Activated gamma-delta T cell treated with Interleukin-2 at 50 U/mL for 16 hours (primary cell): ENCODE measurements around the gene RAB40B.

Experiments used
- DNase-seq: peaks from one replicate; pipeline ENCODE4 v3.0.0-alpha.2; 2020

Gene RAB40B

DNA sequence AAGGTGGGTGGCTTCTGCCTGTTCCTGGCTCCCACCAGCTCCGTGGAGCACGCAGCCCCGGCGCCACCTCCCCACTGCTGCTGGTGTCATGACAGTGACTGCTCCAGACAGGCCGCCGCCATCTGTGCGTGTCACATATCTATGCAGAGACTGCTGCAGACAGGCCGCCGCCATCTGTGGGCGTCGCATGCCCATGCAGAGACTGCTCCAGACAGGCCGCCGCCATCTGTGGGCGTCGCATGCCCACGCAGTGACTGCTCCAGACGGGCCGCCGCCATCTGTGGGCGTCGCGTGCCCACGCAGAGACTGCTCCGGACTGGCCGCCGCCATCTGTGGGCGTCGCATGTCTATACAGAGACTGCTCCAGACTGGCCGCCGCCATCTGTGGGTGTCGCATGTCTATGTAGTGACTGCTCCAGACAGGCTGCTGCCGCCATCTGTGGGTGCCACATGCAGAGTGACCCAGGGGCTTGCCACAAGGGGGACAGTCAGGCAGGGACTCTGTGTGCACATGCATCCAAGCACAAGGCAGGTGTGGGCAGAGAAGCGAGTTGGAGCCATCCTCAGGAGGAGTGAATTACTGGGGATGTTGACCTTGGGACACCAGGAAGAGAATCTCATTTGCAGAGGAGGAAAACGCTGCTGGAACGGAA lies 14.7 kb upstream of the RAB40B start:
- no peak for DNase-seq

DNA sequence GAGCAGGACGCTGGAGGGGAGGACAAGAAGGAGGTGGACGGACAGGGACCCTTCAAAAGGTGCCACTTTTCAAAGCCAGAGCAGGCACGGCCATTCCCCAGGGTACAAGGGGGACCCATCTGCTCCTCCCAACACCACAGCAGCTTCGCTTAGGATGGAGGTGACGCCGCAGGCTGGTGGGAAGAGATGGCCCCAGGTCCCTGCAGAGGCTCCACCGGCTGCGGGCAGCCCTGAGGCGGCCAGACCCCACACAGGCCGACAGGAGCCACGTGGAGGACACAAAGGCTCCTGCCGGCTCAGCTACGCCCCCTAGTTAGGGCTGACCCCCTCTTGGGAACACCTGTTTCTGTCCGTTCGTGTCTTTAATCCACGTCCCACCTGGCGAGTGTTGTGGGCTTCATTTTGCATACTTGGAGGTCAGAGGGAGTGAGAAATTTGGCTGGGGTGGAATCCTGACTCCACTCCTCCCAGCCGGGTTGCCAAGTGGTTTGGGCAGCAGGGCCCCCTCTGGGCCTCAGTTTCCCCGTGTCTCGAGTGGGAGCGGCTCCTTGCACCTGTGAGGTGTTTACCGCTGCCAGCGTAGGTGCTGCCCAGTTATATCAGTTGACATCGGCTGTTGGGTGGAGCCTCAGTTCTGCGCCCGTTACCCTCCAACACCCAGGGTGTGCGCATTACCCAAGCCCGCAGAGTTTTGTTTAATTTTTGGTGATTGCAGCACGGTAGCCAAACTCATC lies 12.2 kb upstream of the RAB40B start:
- no peak for DNase-seq

DNA sequence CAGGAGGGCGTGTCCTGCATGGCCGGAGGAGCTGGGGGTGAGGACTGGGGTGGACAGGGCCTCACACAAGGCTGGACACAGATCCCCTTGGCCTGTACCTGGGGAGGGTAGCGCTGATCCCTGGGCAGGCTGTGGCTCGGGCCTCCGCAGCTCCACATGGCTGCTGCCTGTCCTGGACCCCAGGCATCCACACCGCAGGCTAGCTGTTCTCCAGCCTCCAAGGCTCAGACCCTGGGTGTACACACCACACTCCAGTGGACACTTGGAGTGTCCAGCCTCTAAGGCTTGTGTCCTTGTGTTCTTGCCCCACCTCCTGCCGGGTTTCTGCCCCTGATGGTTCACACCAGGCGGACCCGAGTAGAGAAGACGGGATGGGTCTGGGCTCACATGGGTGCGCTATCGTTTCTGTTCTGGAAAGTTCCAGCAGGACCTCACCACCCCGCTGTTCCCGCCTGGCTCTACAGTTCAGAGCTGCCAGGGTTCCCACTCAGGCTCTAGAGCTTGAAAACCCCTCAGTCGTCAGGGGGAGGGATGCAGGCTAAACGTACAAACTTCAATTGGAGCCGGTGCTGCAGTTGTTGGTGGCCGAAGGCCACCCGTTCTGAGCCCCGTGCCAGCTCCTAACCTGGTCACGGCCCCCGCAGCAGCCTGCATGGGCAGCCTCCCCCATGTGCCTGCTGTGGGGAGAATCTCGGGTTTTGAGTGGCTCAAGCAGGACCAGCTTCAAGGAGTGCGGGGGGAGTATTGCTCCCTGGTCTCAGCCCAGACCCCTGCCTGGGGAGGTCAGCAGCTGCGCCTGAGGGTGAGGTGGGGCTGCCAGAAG lies 11.4 kb upstream of the RAB40B start:
- no peak for DNase-seq

DNA sequence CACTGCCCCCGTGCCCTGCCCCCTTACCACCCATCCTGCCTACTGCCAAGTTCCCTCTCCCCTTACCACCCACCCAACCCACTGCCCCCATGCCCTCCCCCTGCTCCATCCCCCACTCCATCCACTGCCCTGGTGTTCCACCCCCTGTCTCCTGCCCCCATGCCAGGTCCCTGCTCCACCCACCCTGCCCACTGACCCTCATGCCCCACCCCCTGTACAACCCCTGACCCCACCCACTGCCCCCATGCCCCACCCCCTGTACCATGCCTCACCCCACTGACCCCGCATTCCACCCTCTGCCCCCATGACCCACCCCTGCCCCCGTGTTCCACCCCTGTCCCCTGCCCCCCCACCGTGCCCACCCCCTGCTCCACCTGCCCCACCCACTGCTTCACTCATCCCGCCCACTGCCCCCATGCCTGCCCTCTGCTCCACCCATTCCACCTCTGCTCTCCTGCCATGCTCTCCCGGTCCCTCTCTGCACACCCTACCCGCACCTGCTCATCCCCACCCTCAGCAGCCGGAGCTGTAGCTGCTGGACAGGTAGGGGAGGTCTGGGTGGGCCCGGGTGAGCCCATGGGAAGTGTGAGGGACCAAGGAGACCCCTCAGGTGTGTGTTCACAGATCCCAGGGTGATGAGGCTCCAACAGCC lies 10.7 kb upstream of the RAB40B start:
- DNase-seq, result no peak

DNA sequence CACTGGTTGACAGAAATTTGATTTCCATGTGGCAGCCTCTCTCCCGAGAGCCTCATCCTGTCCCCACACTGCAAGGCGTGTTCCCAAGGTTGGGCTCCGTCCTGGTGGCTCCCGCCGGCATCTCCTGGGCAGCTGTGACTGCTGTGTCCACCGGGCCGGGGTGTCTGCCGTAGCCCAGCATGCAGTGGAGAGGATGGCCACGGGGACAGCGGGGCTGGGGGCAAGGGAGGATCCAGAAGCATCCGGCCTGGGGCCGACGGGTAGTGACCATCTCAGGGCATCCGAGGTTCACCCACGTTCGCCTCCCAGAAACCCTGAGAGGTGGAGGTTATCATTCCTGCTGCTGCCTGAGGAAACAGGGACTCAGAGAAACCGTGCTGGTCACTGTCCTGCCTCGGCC lies 7.3 kb upstream of the RAB40B start:
- no peak for DNase-seq

DNA sequence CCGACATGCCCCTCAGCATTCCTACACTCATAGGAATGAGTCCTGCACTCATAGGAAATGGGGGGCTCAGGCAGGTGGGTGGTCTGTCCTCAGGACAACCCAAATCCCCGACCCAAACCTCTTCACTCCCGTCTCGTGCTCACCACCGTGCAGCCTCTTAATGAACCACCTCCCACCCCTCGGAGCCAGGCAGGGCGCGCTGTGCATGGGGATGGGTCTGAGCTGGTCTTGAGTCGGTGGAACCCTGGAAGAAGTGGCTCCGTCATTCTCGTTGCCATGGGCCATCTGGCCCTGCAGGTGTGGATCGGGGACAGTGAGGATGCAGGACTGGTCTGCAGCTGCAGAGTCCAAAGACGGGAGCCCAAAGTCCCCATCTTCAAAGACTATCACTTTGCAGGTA lies 6.4 kb upstream of the RAB40B start:
- no peak for DNase-seq

DNA sequence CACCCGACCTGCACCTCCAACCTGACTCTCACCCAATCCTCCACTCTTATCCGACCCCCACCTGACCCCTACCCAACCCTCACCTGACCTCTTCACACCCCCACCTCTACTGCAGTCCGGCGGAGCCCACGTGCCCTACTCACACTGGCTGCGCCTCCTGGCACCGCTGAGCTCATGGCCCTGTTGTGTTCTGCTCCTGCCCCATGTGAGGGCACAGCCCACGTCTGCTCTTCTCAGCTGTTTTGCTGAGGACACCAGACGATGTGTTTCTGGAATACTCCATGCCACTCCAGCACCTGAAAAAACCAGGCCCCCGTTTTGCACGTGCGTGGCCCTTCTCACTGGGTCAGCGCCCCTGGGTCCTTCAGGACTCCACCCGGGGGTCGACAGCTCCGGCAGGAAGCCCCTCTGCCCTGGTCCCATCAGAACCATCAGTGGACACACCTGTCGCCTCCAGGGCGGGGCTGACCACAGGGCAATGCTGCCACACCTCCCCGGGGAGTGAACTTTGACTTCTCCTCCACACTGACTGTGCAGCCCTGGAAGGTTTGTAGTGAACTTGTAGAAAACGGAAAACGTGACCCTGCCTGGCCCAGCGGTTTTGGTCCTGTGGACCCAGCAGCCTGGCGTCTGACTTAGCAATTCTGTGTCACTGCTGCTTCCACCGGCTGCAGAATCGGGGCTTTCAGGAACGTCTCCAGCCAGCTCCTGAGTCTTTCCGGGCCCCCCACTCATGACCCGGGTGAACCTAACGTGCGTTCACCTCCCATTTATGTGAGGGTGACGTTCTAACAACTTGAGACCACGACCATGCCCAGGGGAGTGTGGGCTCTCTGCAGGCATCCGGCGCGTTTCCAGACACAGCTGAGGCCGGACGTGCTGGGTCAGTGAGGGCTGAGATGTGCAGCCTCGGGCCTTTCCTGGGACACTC lies 5.7 kb upstream of the RAB40B start:
- DNase-seq, result no peak

DNA sequence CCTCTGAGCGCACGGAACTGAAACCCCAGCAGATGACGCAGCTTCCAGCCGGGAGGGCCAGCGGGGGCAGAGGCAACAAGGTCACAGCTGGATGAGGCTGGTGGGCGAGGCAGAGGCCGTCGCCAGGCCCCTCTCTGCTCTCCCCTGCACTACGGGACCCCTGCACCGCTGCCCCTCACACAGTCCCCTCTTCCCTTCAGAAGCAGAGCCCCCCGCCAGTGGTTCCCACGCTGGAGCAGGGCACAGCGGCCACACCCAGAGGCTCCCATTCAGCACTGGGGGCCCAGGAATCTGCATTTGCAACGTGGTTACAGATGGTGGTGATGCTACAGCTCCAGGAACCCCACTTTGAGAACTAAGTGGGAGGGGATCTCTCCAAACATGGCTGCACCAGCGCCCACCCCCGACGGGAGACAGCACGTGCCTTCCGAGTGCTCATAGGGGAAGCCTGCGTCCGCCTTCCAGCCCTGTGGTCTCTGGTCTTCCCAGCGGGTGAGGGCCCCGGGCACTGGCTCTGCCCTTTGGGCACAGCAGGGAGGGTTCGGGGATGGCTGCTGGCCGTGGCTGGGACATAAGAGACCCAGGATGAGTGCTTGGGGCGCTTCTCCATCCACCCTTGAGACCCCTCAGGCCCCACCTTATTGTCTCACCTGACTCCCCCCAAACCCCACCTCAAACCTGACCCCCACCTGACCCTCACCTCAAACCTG lies 4.7 kb upstream of the RAB40B start:
- no peak for DNase-seq

DNA sequence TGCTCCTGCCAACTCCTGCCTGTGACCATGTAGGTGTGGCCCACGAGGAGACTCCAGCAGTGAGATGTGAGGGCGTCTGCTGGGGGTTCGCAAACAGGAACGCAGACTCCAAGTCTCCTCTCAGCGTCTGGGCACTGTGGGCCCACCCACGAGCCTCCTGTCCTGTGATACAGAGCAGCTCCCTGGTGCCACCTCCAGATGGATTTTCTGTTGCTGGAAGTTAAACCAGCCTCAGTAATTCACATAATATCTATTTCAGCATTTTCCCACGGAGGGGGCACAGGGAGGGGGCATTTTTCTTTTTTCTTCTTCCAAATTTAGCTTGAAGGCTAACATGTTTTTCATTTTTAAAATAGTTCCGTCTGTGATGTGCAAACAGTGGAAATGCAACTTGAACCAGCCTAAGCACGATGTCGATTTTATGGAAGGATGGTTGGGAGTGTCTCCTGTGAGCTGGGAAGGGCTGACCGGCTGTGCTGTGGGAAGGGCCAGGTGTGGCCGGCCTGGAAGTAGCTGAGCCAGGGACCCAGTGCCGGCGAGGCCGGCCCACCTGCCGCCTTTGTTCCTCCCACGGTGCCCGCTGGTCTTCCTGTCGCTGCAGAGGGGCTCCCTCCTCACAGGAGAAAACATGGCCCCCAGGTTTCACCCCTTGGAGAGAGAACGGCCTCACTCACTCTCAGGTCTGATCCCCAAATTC lies 3.9 kb upstream of the RAB40B start:
- no peak for DNase-seq

DNA sequence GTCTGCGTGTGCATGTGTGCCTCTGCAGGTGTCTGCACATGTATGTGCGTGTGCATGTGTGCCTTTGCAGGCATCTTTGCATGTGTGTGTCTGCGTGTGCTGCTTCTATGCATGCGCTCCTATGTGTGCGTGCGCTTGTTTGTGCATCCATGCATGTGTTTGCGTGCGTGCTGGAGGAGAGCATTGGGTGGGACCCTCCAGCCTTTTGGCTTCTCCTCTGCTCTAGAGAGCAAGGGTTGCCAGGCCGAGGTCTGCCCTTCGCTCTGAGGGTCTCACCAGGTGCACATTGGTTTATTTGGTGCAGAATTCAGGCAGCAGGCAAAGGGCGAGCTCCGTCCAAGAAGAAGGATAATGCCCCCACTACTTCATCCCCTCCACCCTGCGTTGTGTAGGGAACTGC lies 1.1 kb upstream of the RAB40B start:
- DNase-seq, result no peak

DNA sequence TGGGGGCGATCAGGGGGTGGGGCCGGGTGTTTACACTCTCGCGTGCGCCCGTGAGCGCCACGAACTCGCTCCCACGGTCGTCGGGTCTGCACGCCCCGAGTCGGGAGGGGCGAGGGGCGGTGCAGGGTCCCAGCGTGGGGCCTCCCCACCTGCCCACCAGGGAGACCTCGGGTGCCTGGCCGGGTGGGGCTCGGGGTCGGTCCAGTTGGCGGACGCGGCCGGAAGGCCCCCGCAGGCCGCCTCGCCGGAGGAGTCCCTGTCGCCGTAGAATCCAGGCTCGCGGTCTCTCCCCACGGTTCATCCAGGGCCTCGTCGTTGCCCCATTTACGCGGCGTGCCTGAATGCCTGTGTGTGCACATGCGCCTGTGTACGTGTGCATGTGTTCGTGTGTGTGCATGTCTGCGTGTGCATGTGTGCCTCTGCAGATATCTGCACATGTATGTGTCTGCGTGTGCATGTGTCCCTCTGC lies 510 bp upstream of the RAB40B start:
- no peak for DNase-seq

DNA sequence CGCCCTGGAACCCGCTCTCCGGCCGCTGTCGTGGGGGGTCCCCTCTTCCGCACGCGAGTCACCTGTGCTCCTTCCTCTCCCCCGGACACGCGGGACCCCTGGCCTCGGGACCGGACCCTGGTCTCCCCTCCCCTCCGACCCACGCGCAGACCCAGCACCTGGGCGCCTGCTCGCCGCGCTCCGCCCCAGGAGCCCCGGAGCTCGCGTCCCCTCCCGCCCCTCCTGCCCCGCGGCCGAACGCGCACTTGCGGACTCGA lies 762 bp downstream of the RAB40B start:
- DNase-seq, result no peak

DNA sequence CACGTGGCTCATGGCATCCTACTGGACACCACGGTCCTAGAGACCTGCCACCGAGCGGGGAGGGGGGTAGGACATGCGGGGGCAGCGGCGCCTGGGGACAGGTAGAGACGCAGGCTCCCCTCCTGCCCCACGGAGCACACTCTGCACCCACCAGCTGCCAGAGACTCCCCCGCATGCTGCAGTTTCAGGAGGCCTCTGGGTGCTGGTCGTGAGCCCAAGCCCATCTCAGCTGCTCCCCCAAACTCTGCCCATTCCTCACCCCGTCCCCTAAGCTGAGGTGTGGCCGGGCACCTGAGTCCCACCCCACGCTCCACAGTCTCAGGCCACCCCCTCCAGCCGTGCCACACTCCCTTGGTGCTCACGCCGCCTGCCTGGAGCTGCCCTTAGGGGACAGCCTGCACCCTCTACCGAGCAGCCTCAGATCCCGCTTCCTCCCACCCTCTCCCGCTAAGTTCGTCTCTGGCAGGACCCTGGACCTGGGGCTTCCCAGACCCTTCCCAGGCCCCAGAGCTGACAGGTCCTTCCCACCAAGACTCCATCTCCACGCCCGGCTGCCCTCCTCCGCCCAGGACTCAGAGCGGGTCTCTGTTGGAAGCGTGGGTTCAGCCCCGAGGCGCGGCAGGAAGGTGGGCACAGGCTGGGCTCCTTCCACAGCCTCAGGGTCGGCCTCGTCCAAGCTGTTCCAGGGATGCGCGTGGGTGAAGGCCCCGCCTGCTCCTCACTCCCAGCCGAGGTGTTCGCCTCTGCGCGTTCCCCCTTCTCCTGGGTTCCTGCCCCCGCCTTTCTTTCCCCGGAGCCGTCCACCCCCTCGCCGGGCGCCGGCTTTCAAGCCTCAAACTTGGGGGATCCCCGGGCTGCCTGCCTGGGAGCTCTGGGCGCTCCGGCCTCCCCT lies 1.3 kb downstream of the RAB40B start:
- no peak for DNase-seq

DNA sequence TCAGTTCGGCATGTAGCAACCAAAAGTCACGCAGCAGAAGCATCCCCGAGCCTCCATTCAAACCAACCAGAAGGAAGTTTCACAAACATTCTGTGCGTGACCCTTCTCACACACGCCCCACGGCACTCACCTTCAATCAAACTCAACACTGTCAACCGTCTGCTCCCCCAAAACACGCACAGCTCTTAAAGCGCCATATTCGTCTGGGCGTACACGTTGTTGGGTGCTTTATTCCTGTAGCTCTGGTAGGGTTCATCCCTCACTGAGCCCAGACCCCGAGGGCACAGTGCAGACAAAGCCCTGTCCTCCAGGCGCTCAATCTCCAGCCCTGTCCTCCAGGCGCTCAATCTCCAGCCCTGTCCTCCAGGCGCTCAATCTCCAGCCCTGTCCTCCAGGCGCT lies 2.2 kb downstream of the RAB40B start:
- no peak for DNase-seq

DNA sequence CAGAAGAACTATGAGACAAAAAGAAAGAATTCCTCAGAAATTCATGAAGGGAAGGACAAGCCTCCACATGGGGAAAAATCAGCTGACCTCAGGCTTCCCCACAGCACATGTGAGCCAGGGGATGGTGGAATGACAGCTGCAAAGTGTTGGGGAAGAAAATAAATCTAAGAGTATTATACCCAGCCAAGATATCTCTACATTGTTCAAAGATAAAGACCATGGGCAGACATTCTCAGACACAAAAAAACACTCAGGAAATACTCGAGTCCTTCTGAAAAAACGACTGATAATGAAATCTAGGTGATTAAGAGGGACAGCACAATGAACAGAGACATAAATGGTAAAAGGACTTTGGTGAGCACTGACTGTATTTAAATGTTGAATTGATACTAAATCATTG lies 3.9 kb downstream of the RAB40B start:
- no peak for DNase-seq

DNA sequence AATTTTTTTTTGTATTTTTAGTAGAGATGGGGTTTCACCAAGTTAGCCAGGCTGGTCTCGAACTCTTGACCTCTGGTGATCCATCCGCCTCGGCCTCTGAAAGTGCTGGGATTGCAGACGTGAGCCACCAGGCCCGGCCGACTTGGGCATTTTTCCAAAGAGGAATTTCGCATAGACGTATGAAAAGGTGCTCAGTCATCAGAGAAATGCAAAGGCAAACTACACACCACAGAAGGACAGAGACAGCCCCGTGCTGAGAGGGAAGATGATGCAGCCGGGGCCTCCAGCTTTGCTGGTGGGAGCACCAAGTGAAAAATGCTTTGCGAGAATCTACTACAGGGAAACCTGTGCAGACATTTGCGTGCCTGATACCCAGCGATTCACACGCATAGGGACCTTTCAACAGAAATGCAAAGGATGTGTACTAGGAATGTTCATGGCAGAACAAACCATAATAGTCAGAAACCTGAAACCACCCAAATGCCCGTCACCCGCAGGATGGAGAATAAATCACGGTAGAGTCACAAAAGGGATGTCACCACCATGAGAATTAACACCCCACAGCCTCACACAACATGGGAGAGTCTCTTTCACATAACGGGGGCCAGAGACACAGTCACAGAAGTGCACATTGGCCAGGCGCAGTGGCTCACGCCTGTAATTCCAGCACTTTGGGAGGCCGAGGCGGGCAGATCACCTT lies 5.2 kb downstream of the RAB40B start:
- DNase-seq, result no peak

DNA sequence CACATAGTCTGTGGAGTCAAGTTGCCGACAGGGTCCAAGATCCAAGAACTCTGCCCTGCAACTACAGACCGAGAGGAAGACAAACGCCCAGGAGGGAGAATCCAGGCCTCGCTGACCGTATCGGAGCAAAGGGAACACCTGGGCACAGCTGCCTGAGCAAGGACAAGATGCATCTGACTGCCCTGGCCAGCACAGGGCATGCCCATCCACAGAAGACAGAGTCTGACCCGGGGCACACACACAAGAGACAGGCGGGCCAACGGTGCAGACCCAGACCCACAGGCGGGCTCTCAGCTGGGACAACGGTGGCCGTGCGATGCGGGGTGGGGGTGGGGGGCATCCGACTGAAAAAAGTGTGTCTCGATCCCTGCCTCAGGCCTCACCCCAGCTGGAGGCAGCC lies 6.2 kb downstream of the RAB40B start:
- no peak for DNase-seq

DNA sequence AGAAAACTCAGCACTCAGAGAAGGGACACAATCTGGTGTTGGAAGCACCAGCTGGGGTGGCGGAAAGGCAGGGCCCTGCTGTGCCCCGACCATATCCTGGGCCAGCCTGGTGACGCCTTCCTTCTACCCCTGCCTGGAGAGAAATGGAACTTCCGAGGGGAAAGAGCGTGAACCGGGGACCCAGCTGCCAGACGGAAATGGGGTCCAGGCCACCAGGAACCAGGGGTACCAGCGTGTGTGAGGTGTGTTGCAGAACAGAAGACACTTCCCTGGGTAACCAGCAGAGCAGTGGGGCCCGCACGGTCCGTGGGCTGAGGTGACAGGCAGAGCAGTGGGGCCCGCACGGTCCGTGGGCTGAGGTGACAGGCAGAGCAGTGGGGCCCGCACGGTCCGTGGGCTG lies 6.8 kb downstream of the RAB40B start:
- no peak for DNase-seq

DNA sequence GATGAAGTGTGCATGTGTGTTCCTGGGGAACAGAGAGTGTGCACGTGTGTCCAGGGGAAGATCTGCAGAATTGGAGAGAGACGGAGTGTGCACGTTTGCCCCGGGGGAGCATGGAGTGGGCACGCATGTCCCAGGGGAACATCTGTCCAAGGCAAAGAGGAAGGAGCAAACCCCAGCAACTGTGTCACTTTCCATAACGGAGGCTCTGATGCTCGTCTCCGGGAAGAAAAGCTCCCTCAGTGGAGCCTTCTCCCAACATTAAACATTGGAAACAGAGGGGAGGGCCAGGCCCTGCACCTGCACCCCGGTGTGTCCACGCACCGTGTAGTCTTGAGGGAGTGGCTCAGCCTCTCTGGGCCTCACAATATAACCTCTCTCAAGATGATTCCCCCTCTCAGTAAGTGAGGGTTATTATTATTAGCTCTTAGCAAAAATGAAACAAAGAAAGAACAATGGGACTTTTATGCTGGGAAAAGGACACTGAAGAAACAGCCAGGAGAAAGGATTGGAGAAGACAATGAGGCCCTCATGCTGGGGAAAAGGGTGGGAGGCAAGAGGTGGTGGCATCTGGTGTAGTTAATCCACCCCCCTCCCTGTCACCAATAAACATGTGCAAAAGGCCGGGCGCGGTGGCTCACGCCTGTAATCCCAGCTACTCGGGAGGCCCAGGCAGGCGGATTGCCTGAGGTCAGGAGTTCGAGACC lies 7.6 kb downstream of the RAB40B start:
- no peak for DNase-seq
